Heart right ventricle (tissue), 16 donors: ENCODE results near the gene LDAH. TPM values are rescaled to one million over a fixed set of nuclear protein-coding genes. Genes with fewer than 3 reads are reported as not detected.

ENCODE experiments used
- ATAC-seq, 8 donors: fragments of 200-7000 bp; cut with Tn5 transposase; one replicate each; pipeline ENCODE4 v1.9.1; 2020; ENCODE audit warnings: mild to moderate bottlenecking in 8 of 8, moderate library complexity in 8 of 8, moderate number of reproducible peaks in 1 of 8
- DNase-seq, 2 donors: peaks; one replicate each; pipeline ENCODE4 v3.0.0-alpha.2; 2020
- H3K27ac ChIP-seq, 10 donors: fragments of 200-600 bp; sonication (generic) in 2 of 10; one replicate each; pipeline versions ENCODE4 v1.5.0 to v1.8.0; 2020 to 2022; ENCODE audit warnings: mild to moderate bottlenecking in 3 of 10
- H3K27me3 ChIP-seq, 7 donors: fragments of 200-600 bp; one replicate each; pipeline ENCODE4 v1.8.0; 2021 to 2022; ENCODE audit warnings: mild to moderate bottlenecking in 2 of 7
- H3K36me3 ChIP-seq, 9 donors: fragments of 200-600 bp; sonication (generic) in 1 of 9; one replicate each; pipeline versions ENCODE4 v1.5.0 to v1.8.0; 2020 to 2022; ENCODE audit warnings: mild to moderate bottlenecking in 2 of 9
- H3K4me1 ChIP-seq, 9 donors: fragments of 200-600 bp; sonication (generic) in 1 of 9; one replicate each; pipeline versions ENCODE4 v1.5.0 to v1.8.0; 2020 to 2022; ENCODE audit warnings: mild to moderate bottlenecking in 4 of 9
- H3K4me3 ChIP-seq, 10 donors: fragments of 200-600 bp; sonication (generic) in 2 of 10; one replicate each; pipeline versions ENCODE4 v1.5.0 to v1.8.0; 2020 to 2022; ENCODE audit warnings: mild to moderate bottlenecking in 7 of 10, moderate library complexity in 2 of 10
- H3K9me3 ChIP-seq, 11 donors: fragments of 200-600 bp in 10 of 11; sonication (generic) in 2 of 11; one replicate each; pipeline versions ENCODE4 v1.5.0 to v1.8.0; 2013 to 2022; ENCODE audit warnings: mild to moderate bottlenecking in 2 of 11, control low read depth in 1 of 11, moderate library complexity in 1 of 11
- CTCF ChIP-seq, 9 donors: fragments of 200-600 bp; sonication (generic) in 2 of 9; IDR thresholded peaks; one replicate each; pipeline versions ENCODE4 v1.5.0 to v1.8.0; 2021 to 2022; ENCODE audit warnings: antibody characterized with exemption in 9 of 9, mild to moderate bottlenecking in 5 of 9, moderate library complexity in 1 of 9
- WGBS, 2 donors: extraction: QIAGEN DNeasy Blood & Tissue Kit; methylation state at CpG; one replicate each; pipeline ENCODE4 v1.1.7; 2013; ENCODE audit warnings: inconsistent platforms in 1 of 2; 5-methylcytosine and 5-hydroxymethylcytosine counted together
- intact Hi-C, 10 donors: fragments of 100-400 bp; cut with DNase I; formaldehyde crosslinking; loops; one replicate each; pipeline versions ENCODE4 v1.11.1 to v1.14.2; 2022
- polyA plus RNA-seq, 2 donors: library from polyadenylated mRNA; stranded (reverse); fragments of 200-250 nt; gene quantifications; one replicate each; pipeline ENCODE4 v1.2.3, GENCODE V29; 2013
- total RNA-seq, 10 donors: library from RNA; stranded (reverse); fragmentation: NEBNext Ultra II Directional in 3 of 10; extraction: Animal tissue kit (Norgen Biotek cat#: 25700) in 3 of 10; gene quantifications; one replicate each; pipeline versions ENCODE4 v1.2.1 to v1.2.4, GENCODE V29; 2021 to 2023
- donor health status: Arrhythmogenic right ventricular cardiomyopathy.
- donor health status: ischemic (EF 13 %, LVEDD 7.1; RV severe dilation, severe dysfunction).
- donor health status: healthy with polysubstance abuse.
- donor health status: DM: no; HTN: yes; CAD: no.
- donor health status: DM: no; HTN: no; CAD: no.
- donor health status: ischemic (EF 25% LVEDD 6.9; RV normal size, moderate dysfunction).
- donor health status: ischemic (EF 25% LVEDD 5.7; RV mildly dilated, moderate dysfunction).
- donor health status: healthy.
- donor health status: DM: yes; HTN: yes; CAD: no.
- donor health status: Ischemic cardiomyopathy.
- donor health status: ischemic (EF 35%, LVEDD 5.7; RV mildly dilated, moderate dysfunction).
- donor health status: nonischemic (EF 11% LVEDD 7.7; RV severe dilation, severe dysfunction).
- donor health status: DM: yes; HTN: yes; CAD: no.
- donor health status: PGD.
- donor health status: ischemic (EF 29% LVEDD 5.4; RV normal size, mild dysfunction).
- donor health status: nonischemic (EF 23%, LVEDD 6.1; RV moderate dilation, normal function).

LDAH gene
- total and polyA plus RNA-seq, 12 donors, result 1.5 to 11.3 (median 5.4) TPM

DNA sequence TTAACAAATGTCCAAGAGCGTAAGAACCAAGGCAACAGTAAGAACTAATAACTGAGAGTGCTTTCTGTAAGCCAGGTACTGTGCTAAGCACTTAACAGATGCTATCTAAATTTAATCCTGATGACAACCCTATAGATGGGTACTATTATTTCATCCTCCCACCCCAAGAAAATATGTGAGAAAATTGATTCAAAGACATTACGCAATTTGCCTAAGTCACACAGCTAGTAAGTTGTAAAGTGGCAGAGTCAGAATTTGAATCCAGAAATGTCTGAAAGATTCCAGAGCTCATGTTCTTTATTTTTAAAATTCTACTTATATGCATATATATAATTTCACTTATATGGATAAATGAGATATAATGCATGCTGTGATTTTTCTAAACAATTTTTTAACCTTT lies 10.1 kb downstream of the LDAH start:
- no peak for TF ChIP-seq CTCF (IDR thresholded peaks at IDR 0.05)
- no peak for DNase-seq
- H3K36me3 ChIP-seq, result peaks cover 0 to 4% (median 0%) of the 10 kb centered on the region in 9 donors

DNA sequence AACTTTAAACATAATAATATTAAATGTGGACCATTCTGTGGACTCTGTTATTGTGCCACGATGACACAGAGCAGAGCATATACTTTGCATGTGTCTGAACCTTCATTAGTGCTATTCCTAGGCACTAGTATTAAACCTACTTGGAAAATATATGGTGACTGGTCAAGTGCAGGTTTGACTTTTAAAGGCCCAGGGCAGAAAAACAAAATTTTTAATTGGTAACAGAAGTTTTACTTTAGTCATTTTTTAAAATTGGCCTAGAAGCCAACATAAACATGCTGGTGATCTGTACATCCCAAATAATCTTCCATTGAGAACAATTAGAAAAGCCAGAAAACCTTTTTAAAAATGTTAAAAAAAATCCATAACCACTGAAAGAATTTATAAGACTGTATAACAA lies 16.6 kb downstream of the LDAH start:
- Histone ChIP-seq H3K36me3 (no peaks in the 10 kb centered on the region), H3K4me3 (no peak overlapping the region), H3K4me1 (no peaks in the 10 kb centered on the region), H3K27ac (no peak overlapping the region), H3K9me3 (no peaks in the 10 kb centered on the region), H3K27me3 (no peaks in the 10 kb centered on the region)
- ATAC-seq (no peak), DNase-seq (no peak)
- WGBS, 2 donors, result 72 to 79% methylated on average over 1 of the region's 1 CpG
- intact Hi-C loops, result no loop called here
- TF ChIP-seq CTCF (IDR thresholded peaks at IDR 0.05), result no peak

More for the DNA sequence above, 10.1 kb downstream of the LDAH start:
- Histone ChIP-seq H3K4me1 (peaks cover 0 to 5% (median 0%) of the 10 kb centered on the region in 9 donors), H3K27ac (no peak overlapping the region), H3K4me3 (no peak overlapping the region), H3K27me3 (no peaks in the 10 kb centered on the region), H3K9me3 (peaks cover 0 to 5% (median 0%) of the 10 kb centered on the region in 11 donors)
- intact Hi-C loops, result no loop called here
- ATAC-seq, result no peak
- 80 to 85% methylated on average over 2 of the region's 2 CpGs for WGBS, 2 donors

- intact Hi-C loops, result no loop called here
- no peak for ATAC-seq
- H3K27me3 ChIP-seq, result no peaks in the 10 kb centered on the region
- no peak overlapping the region for H3K4me3 ChIP-seq
- H3K36me3 ChIP-seq, result peaks cover 0 to 6% (median 0%) of the 10 kb centered on the region in 9 donors
- DNase-seq, result no peak
- no peaks in the 10 kb centered on the region for H3K4me1 ChIP-seq
- no peaks in the 10 kb centered on the region for H3K9me3 ChIP-seq
- no peak for TF ChIP-seq CTCF (IDR thresholded peaks at IDR 0.05)
- H3K27ac ChIP-seq, result no peak overlapping the region
These were observed 18.9 kb downstream of the LDAH start for GRCh38 chr2:20803974-20804373.

DNA sequence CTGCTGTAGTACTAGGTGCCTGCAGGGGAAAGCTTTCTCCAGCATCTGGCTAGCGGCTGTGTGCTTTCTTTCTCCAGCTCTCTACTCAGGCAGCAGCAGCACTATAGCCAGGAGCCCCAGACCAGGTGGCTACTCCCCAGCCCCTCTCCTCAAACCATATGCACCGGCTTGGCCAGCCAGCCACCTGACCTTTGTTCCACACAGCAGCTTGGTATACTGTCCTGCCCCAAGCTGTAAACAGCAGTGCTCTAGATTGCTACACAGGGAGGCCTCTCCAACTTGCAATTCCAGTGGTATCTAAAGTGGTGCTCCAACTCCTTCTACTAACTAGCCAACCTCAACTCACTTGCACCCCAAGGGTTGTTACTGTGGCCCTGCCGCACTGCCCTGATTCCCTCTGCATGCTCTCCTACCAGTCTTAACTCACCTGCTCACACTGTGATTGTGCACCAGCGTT lies 19.6 kb downstream of the LDAH start:
- Histone ChIP-seq H3K4me1 (no peaks in the 10 kb centered on the region), H3K36me3 (peaks cover 0 to 9% (median 0%) of the 10 kb centered on the region in 9 donors), H3K9me3 (no peaks in the 10 kb centered on the region), H3K27me3 (no peaks in the 10 kb centered on the region), H3K4me3 (no peak overlapping the region), H3K27ac (no peak overlapping the region)
- 93 to 97% methylated on average over 4 of the region's 4 CpGs for WGBS, 2 donors
- TF ChIP-seq CTCF (IDR thresholded peaks at IDR 0.05), result no peak
- DNase-seq, result no peak
- intact Hi-C loops, result no loop called here
- ATAC-seq, result no peak
